Sigmoid colon (tissue), 7 donors: ENCODE data around the gene ADAMTS7. TPM values are rescaled to one million over a fixed set of nuclear protein-coding genes. Genes with fewer than 3 reads are reported as not detected.
"Not testable (repeated sequence)": the region's sequence is repeated elsewhere in the genome, so short reads cannot be mapped to it uniquely, and the experiment has no call there.

Experiments used
- DNase-seq: peaks from one replicate; pipeline ENCODE4 v3.0.0-alpha.2; 2019
- H3K27ac ChIP-seq, 4 donors: fragments of 200-600 bp; sonication (generic); one replicate each; pipeline ENCODE4 v1.5.1; 2016 to 2019; ENCODE audit warnings: mild to moderate bottlenecking in 1 of 4
- H3K27me3 ChIP-seq, 3 donors: fragments of 200-600 bp; sonication (generic); one replicate each; pipeline ENCODE4 v1.5.1; 2019; ENCODE audit warnings: mild to moderate bottlenecking in 1 of 3
- H3K36me3 ChIP-seq, 4 donors: fragments of 200-600 bp; sonication (generic); one replicate each; pipeline ENCODE4 v1.5.1; 2016 to 2019
- H3K4me1 ChIP-seq, 4 donors: fragments of 200-600 bp; sonication (generic); one replicate each; pipeline ENCODE4 v1.5.1; 2017 to 2019
- H3K4me3 ChIP-seq, 4 donors: fragments of 200-600 bp; sonication (generic); one replicate each; pipeline ENCODE4 v1.5.1; 2017 to 2019; ENCODE audit warnings: mild to moderate bottlenecking in 2 of 4, moderate library complexity in 1 of 4
- H3K9me3 ChIP-seq, 4 donors: fragments of 200-600 bp in 3 of 4; sonication (generic) in 3 of 4; one replicate each; pipeline versions ENCODE4 v1.5.1 to v1.6.1; 2013 to 2019
- CTCF ChIP-seq, 4 experiments: fragments of 450-650 bp in 3 of 4; fragments of 200-600 bp in 1 of 4; IDR thresholded peaks; one replicate each; pipeline ENCODE4 v1.5.1; 2016 to 2019; ENCODE audit warnings: antibody characterized with exemption in 4 of 4, mild to moderate bottlenecking in 3 of 4, moderate library complexity in 2 of 4
- EP300 ChIP-seq, 4 donors: sonication (generic); formaldehyde crosslinking; IDR thresholded peaks; one replicate each; pipeline ENCODE4 v1.6.1; 2017; ENCODE audit warnings: antibody characterized with exemption in 4 of 4
- POLR2A ChIP-seq, 2 donors: fragments of 450-650 bp; IDR thresholded peaks; one replicate each; pipeline ENCODE4 v1.6.1; 2016; ENCODE audit warnings: antibody characterized with exemption in 2 of 2, mild to moderate bottlenecking in 2 of 2, moderate library complexity in 2 of 2
- POLR2AphosphoS5 ChIP-seq, 4 donors: sonication (generic); formaldehyde crosslinking; IDR thresholded peaks; one replicate each; pipeline ENCODE4 v1.6.1; 2017; ENCODE audit warnings: antibody characterized with exemption in 4 of 4
- WGBS, 2 donors: extraction: QIAGEN DNeasy Blood & Tissue Kit; methylation state at CpG; one replicate each; pipeline ENCODE4 v1.1.7; 2013; 5-methylcytosine and 5-hydroxymethylcytosine counted together
- intact Hi-C: fragments of 100-400 bp; cut with DNase I; formaldehyde crosslinking; loops from one replicate; pipeline ENCODE4 v1.15.1; 2023
- polyA plus RNA-seq, 3 donors: library from polyadenylated mRNA; stranded (reverse); fragments of 200-250 nt; gene quantifications; one replicate each; pipeline ENCODE4 v1.2.3, GENCODE V29; 2013
- total RNA-seq, 4 donors: library from RNA; depleted of rRNA; stranded (reverse); fragments of >200 nt; gene quantifications; one replicate each; pipeline ENCODE4 v1.1.0, GENCODE V29; 2016
- donor health status: healthy with polysubstance abuse.
- donor health status: Bipolar disorder and iron deficiency.
- donor health status: healthy.

The ADAMTS7 gene
- total and polyA plus RNA-seq, 7 donors = 0.23 to 8.3 (median 1.8) TPM; not detected in 1

DNA sequence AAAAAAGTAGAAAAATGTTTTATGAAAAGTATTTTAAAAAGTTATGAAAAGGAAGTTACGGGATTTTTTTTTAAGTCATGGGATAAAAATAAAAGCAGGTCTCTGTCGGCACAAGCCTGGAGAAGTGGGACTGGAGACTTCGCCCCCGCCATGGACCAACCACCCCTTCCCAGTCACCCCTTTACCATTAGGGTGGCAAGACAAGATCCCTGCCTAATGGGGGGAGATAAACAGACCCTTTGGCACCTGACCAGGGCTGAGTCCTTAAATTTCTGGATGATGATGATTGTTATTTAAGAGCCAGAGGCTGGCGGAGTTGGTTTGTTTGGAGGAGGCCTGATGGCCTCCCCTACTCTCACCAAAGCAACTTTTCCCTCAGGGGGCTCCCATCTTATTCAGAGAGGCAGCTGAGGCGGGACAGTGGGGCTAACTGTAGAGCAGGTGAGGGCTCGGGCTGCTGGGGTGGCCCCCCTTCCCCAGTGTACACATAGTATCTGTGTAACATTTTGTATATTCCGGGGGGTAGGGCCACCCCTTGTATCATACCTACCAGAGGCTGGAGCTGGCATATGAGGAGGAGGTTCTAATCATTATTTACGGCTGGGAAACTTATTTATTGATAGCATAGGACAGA lies 74.0 kb downstream of the ADAMTS7 start:
- intact Hi-C loops = no loop called here
- DNase-seq = no peak
- WGBS, 2 donors = 76 to 83% methylated on average over 9 of the region's 9 CpGs

GRCh38 chr15:78736286-78736685 lies 75.0 kb downstream of the ADAMTS7 start:
- H3K4me3 ChIP-seq, H3K9me3 ChIP-seq, DNase-seq, H3K27ac ChIP-seq, H3K36me3 ChIP-seq, intact Hi-C loops, H3K27me3 ChIP-seq: not testable (repeated sequence)
- 73 to 74% methylated on average over 4 of the region's 4 CpGs for WGBS, 2 donors
- peaks cover 0 to 22% (median 2%) of the 10 kb centered on the region in 4 donors for H3K4me1 ChIP-seq

More for the DNA sequence above, 74.0 kb downstream of the ADAMTS7 start:
- no peak overlapping the region for H3K27ac ChIP-seq
- H3K36me3 ChIP-seq = no peaks in the 10 kb centered on the region
- H3K27me3 ChIP-seq = no peaks in the 10 kb centered on the region
- H3K9me3 ChIP-seq = no peaks in the 10 kb centered on the region
- TF ChIP-seq POLR2AphosphoS5 (IDR thresholded peaks at IDR 0.05) = no peak
- TF ChIP-seq POLR2A (IDR thresholded peaks at IDR 0.05) = no peak
- no peak for TF ChIP-seq CTCF (IDR thresholded peaks at IDR 0.05)
- TF ChIP-seq EP300 (IDR thresholded peaks at IDR 0.05) = no peak
- H3K4me1 ChIP-seq = peaks cover 0 to 15% (median 0%) of the 10 kb centered on the region in 4 donors
- no peak overlapping the region for H3K4me3 ChIP-seq

- Histone ChIP-seq H3K27me3 (no peaks in the 10 kb centered on the region), H3K36me3 (no peaks in the 10 kb centered on the region), H3K4me1 (peaks cover 0 to 23% (median 4%) of the 10 kb centered on the region in 4 donors), H3K9me3 (no peaks in the 10 kb centered on the region), H3K27ac (no peak overlapping the region), H3K4me3 (no peak overlapping the region)
- DNase-seq = no peak
- TF ChIP-seq CTCF (IDR thresholded peaks at IDR 0.05) (no peak), EP300 (IDR thresholded peaks at IDR 0.05) (no peak), POLR2A (IDR thresholded peaks at IDR 0.05) (no peak), POLR2AphosphoS5 (IDR thresholded peaks at IDR 0.05) (no peak)
- 85 to 89% methylated on average over 8 of the region's 8 CpGs for WGBS, 2 donors
- intact Hi-C loops = no loop called here
Measured at GRCh38 chr15:78734451-78735064, 76.7 kb downstream of the ADAMTS7 start.

GRCh38 chr15:78732634-78733033 lies 78.6 kb downstream of the ADAMTS7 start:
- Histone ChIP-seq H3K4me3 (no peak overlapping the region), H3K36me3 (no peaks in the 10 kb centered on the region), H3K27ac (no peak overlapping the region), H3K27me3 (no peaks in the 10 kb centered on the region), H3K4me1 (peaks cover 0 to 33% (median 12%) of the 10 kb centered on the region in 4 donors), H3K9me3 (no peaks in the 10 kb centered on the region)
- TF ChIP-seq EP300 (IDR thresholded peaks at IDR 0.05) (no peak), POLR2A (IDR thresholded peaks at IDR 0.05) (no peak), POLR2AphosphoS5 (IDR thresholded peaks at IDR 0.05) (no peak), CTCF (IDR thresholded peaks at IDR 0.05) (no peak)
- intact Hi-C loops = no loop called here
- no peak for DNase-seq
- 73 to 74% methylated on average over 2 of the region's 2 CpGs for WGBS, 2 donors

DNA sequence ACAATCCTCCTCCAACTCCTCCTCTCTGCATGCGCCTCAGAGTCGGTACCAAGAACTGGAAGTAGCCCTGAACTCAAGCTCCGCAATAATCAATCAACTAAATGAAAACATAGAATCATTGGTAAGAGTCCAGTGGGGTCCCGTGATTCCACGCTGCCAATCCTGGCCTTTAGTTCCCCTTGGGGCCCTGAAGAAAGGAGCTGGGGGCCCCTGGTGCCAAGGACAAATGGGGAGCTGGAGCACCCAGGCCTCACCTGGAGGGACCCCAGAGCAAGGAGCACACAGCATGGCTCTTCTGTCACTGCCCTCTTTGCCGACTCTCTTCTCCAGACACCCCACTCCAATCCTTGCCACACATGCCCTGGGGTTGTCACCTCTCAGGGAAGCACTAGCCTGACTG lies 80.3 kb downstream of the ADAMTS7 start:
- H3K27ac ChIP-seq = no peak overlapping the region
- no peak for TF ChIP-seq POLR2AphosphoS5 (IDR thresholded peaks at IDR 0.05)
- TF ChIP-seq EP300 (IDR thresholded peaks at IDR 0.05) = no peak
- TF ChIP-seq CTCF (IDR thresholded peaks at IDR 0.05) = no peak
- no peak for TF ChIP-seq POLR2A (IDR thresholded peaks at IDR 0.05)
- H3K4me3 ChIP-seq = no peak overlapping the region
- peaks cover 0 to 36% (median 13%) of the 10 kb centered on the region in 4 donors for H3K4me1 ChIP-seq
- intact Hi-C loops = no loop called here
- WGBS, 2 donors = 91 to 97% methylated on average over 6 of the region's 6 CpGs
- no peak for DNase-seq
- no peaks in the 10 kb centered on the region for H3K9me3 ChIP-seq
- H3K36me3 ChIP-seq = no peaks in the 10 kb centered on the region
- no peaks in the 10 kb centered on the region for H3K27me3 ChIP-seq
